Liver (tissue), 9 donors: ENCODE results near the gene CIB4. TPM values are rescaled to one million over a fixed set of nuclear protein-coding genes. Genes with fewer than 3 reads are reported as not detected.

Experiments
- DNase-seq: peaks from one replicate; pipeline ENCODE4 v3.0.0-alpha.2; 2017; ENCODE audit warnings: low spot score
- H3K27ac ChIP-seq, 2 donors: one replicate each; pipeline ENCODE4 v1.7.0; 2013; ENCODE audit warnings: inconsistent platforms in 2 of 2, low read length in 2 of 2, control low read depth in 1 of 2, low read depth in 1 of 2, mild to moderate bottlenecking in 1 of 2
- H3K27me3 ChIP-seq, 4 donors: one replicate each; pipeline versions ENCODE4 v1.6.1 to v1.7.0; 2013; ENCODE audit warnings: low read length in 3 of 4, inconsistent platforms in 1 of 4, mild to moderate bottlenecking in 1 of 4, moderate library complexity in 1 of 4; ENCODE audit not compliant: control insufficient read depth in 4 of 4, insufficient read depth in 4 of 4
- H3K36me3 ChIP-seq, 4 donors: one replicate each; pipeline versions ENCODE4 v1.6.1 to v1.7.0; 2013; ENCODE audit warnings: low read length in 3 of 4, mild to moderate bottlenecking in 3 of 4, low read depth in 1 of 4, moderate library complexity in 1 of 4; ENCODE audit not compliant: control insufficient read depth in 4 of 4, insufficient read depth in 3 of 4
- H3K4me1 ChIP-seq, 4 donors: one replicate each; pipeline versions ENCODE4 v1.6.1 to v1.7.0; 2013; ENCODE audit warnings: low read length in 3 of 4, mild to moderate bottlenecking in 3 of 4, moderate library complexity in 1 of 4; ENCODE audit not compliant: control insufficient read depth in 4 of 4, insufficient read depth in 4 of 4
- H3K4me3 ChIP-seq, 3 donors: one replicate each; pipeline versions ENCODE4 v1.6.1 to v1.7.0; 2013; ENCODE audit warnings: low read length in 3 of 3, control low read depth in 1 of 3, low read depth in 1 of 3, mild to moderate bottlenecking in 1 of 3
- H3K9ac ChIP-seq, 2 donors: one replicate each; pipeline ENCODE4 v1.7.0; 2013; ENCODE audit warnings: low read length in 2 of 2, mild to moderate bottlenecking in 2 of 2, moderate library complexity in 2 of 2, control low read depth in 1 of 2, low read depth in 1 of 2
- H3K9me3 ChIP-seq, 4 donors: one replicate each; pipeline versions ENCODE4 v1.6.1 to v1.7.0; 2013; ENCODE audit warnings: low read length in 3 of 4; ENCODE audit not compliant: control insufficient read depth in 4 of 4
- EGR1 ChIP-seq, 2 donors: IDR thresholded peaks; 2 replicates each; pipeline ENCODE4 v1.6.1; 2016 to 2018; ENCODE audit warnings: antibody characterized with exemption in 2 of 2, low read depth in 2 of 2
- FOXA1 ChIP-seq: IDR thresholded peaks from 2 replicates; pipeline ENCODE4 v1.6.1; 2016; ENCODE audit warnings: antibody characterized with exemption
- GABPA ChIP-seq, 2 donors: IDR thresholded peaks in 1 of 2; conservative IDR thresholded peaks in 1 of 2; 2 replicates each; pipeline ENCODE4 v1.6.1; 2016; ENCODE audit warnings: antibody characterized with exemption in 2 of 2, mild to moderate bottlenecking in 1 of 2, moderate library complexity in 1 of 2
- HNF4A ChIP-seq, 2 donors: conservative IDR thresholded peaks; 2 replicates each; pipeline ENCODE4 v1.6.1; 2016; ENCODE audit warnings: antibody characterized with exemption in 2 of 2, mild to moderate bottlenecking in 2 of 2
- HNF4G ChIP-seq: IDR thresholded peaks from 2 replicates; pipeline ENCODE4 v1.6.1; 2016; ENCODE audit warnings: antibody characterized with exemption
- JUND ChIP-seq, 2 donors: IDR thresholded peaks; 2 replicates each; pipeline ENCODE4 v1.6.1; 2016; ENCODE audit warnings: antibody characterized with exemption in 2 of 2
- MAX ChIP-seq: IDR thresholded peaks from 2 replicates; pipeline ENCODE4 v1.6.1; 2016; ENCODE audit warnings: antibody characterized with exemption
- NR2F2 ChIP-seq: IDR thresholded peaks from 2 replicates; pipeline ENCODE4 v1.6.1; 2016; ENCODE audit warnings: antibody characterized with exemption
- RAD21 ChIP-seq, 2 donors: IDR thresholded peaks; 2 replicates each; pipeline ENCODE4 v1.6.1; 2016; ENCODE audit warnings: antibody characterized with exemption in 2 of 2, mild to moderate bottlenecking in 2 of 2
- REST ChIP-seq: IDR thresholded peaks from 2 replicates; pipeline ENCODE4 v1.6.1; 2016; ENCODE audit warnings: antibody characterized with exemption, mild to moderate bottlenecking
- RXRA ChIP-seq, 2 donors: IDR thresholded peaks; 2 replicates each; pipeline ENCODE4 v1.6.1; 2017 to 2018; ENCODE audit warnings: antibody characterized with exemption in 2 of 2, mild to moderate bottlenecking in 1 of 2
- TAF1 ChIP-seq: conservative IDR thresholded peaks from 2 replicates; pipeline ENCODE4 v1.6.1; 2016; ENCODE audit warnings: antibody characterized with exemption, mild to moderate bottlenecking
- WGBS: extraction: QIAGEN DNeasy Blood & Tissue Kit; methylation state at CpG from one replicate; pipeline ENCODE4 v1.1.7; 2013; 5-methylcytosine and 5-hydroxymethylcytosine counted together
- polyA plus RNA-seq, 2 donors: library from polyadenylated mRNA; stranded (reverse) in 1 of 2; unstranded in 1 of 2; fragments of 200-250 nt in 1 of 2; fragments of >200 nt in 1 of 2; fragmentation: Nextera tagmentation in 1 of 2; extraction: Ambion mirVana in 1 of 2; gene quantifications; one replicate each; pipeline versions ENCODE4 v1.2.1 to v1.2.3, GENCODE V29; 2013 to 2015
- total RNA-seq, 2 donors: library from RNA; depleted of rRNA; stranded (reverse); fragments of >200 nt; gene quantifications; one replicate each; pipeline ENCODE4 v1.2.3, GENCODE V29; 2014
- donor health status: healthy.
- donor health status: healthy.
- donor health status: healthy.
- donor health status: healthy.
- donor health status: healthy.

CIB4 gene
- total and polyA plus RNA-seq, 4 donors: not detected

DNA sequence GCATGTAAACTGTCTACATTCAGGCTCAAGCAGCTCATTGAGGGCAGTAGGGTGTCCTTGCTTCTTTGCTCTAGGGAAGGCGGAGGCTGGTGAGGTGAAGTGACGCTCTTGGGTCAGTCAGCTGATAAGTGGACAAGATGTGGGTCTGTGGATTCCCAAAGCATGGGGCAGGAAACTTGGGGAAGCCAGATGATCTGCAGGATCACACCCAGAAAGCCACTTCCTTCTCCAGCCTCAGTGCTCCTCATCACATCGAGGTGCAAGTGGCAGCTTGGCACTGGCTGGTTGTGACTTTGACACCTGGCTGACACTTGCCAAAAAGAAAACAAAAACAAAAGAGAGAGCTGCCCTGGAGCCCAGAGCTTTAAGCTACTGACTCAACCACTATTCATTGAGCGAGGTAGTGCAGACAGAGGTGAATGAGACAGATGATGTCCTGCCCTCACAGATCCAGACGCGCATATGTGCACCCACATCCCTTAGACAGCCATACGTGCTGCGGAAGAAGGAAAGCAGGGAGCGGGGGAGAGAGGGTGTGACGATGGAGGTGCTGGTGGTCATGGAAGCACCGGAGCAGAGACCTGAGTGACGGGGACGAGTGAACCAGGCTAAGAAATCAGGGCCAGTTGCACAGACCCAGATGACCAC lies 3.1 kb upstream of the CIB4 start:
- H3K4me1 ChIP-seq: no peaks in the 10 kb centered on the region
- H3K27me3 ChIP-seq: peaks cover 0 to 15% (median 0%) of the 10 kb centered on the region in 4 donors
- no peaks in the 10 kb centered on the region for H3K9me3 ChIP-seq
- DNase-seq: no peak
- no peaks in the 10 kb centered on the region for H3K36me3 ChIP-seq
- TF ChIP-seq TAF1: no peak
- TF ChIP-seq NR2F2: no peak
- TF ChIP-seq EGR1 (IDR thresholded peaks at IDR 0.05; ENCODE audit: low read depth in 2 of 2): no peak
- no peak for TF ChIP-seq RAD21 (IDR thresholded peaks at IDR 0.05)
- TF ChIP-seq HNF4A (conservative IDR thresholded peaks at IDR 0.05): no peak
- TF ChIP-seq GABPA (IDR thresholded peaks at IDR 0.05 in 1 of 2, conservative IDR thresholded peaks at IDR 0.05 in 1 of 2): no peak
- no peak for TF ChIP-seq REST
- no peak overlapping the region for H3K27ac ChIP-seq
- WGBS: 76% methylated on average over 13 of the region's 13 CpGs
- H3K4me3 ChIP-seq: no peak overlapping the region
- no peak overlapping the region for H3K9ac ChIP-seq

- TF ChIP-seq RAD21 (IDR thresholded peaks at IDR 0.05) (no peak), FOXA1 (no peak), NR2F2 (no peak)
- Histone ChIP-seq H3K4me1 (no peaks in the 10 kb centered on the region), H3K27me3 (peaks cover 0 to 15% (median 0%) of the 10 kb centered on the region in 4 donors), H3K9me3 (no peaks in the 10 kb centered on the region), H3K4me3 (no peak overlapping the region), H3K36me3 (no peaks in the 10 kb centered on the region), H3K9ac (no peak overlapping the region), H3K27ac (no peak overlapping the region)
- WGBS: 58% methylated on average over 3 of the region's 3 CpGs
- DNase-seq: no peak
Observed at GRCh38 chr2:26642429-26642828, 1.3 kb upstream of the CIB4 start.

DNA sequence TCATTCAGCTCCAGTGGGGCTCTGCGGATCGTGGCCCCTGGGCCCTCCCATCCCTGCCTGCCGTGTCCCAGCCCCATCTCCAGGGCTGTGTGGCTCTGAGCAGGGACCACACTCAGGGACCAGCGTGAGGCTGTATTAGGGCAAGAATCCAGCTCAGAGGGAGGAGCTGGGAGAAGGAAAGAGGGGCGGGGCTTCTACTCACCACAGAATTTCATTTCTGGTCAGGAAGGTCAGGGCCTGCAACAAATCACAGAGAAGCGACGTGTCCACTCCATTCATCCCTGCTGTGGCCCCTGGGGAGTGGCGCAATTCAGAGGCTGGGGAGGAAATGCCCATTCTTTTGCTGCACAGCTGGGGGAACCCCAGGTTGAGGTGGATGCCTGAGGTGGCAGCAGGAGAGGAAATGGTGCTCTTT lies 828 bp downstream of the CIB4 start:
- H3K27ac ChIP-seq: no peak overlapping the region
- H3K4me3 ChIP-seq: no peak overlapping the region

DNA sequence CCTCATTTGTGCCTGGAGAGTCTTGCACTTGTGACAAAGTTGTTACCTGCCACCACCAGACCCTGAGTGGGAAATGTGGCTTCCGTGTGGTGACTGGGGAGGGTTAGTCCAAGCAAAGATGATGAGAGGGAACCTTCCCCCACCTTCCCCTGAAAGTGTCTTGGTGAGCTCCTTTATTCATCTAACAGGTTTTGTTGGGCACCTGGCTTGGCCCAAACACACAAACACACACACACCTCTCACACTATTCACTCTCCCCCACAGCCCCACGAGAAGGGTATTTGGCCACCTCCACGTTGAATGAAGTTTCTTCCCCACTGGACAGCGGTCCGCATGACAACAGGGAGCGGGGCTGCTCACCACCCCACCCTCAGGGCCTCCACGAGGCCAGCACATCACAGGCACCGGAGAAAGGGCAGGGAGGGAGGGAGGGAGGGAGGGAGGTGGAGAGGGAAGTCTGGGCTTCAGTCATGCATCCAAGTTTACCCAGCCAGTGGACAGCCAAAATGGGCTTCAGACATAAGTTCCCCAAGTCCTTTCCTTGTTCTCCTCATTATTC lies 1.4 kb downstream of the CIB4 start:
- no peak overlapping the region for H3K4me3 ChIP-seq
- 67% methylated on average over 8 of the region's 8 CpGs for WGBS
- no peaks in the 10 kb centered on the region for H3K36me3 ChIP-seq
- H3K4me1 ChIP-seq: no peaks in the 10 kb centered on the region
- H3K9me3 ChIP-seq: no peaks in the 10 kb centered on the region
- TF ChIP-seq FOXA1 (no peak), MAX (no peak), NR2F2 (no peak), RXRA (IDR thresholded peaks at IDR 0.05) (no peak), HNF4G (no peak), JUND (IDR thresholded peaks at IDR 0.05) (no peak)
- H3K9ac ChIP-seq: no peak overlapping the region
- peaks cover 0 to 10% (median 0%) of the 10 kb centered on the region in 4 donors for H3K27me3 ChIP-seq
- DNase-seq: peak; percentile 10
- H3K27ac ChIP-seq: no peak overlapping the region

More for the DNA sequence above, 828 bp downstream of the CIB4 start:
- H3K36me3 ChIP-seq: no peaks in the 10 kb centered on the region
- no peaks in the 10 kb centered on the region for H3K9me3 ChIP-seq
- H3K4me1 ChIP-seq: no peaks in the 10 kb centered on the region
- no peak for DNase-seq
- no peak overlapping the region for H3K9ac ChIP-seq
- TF ChIP-seq RXRA (IDR thresholded peaks at IDR 0.05) (no peak), HNF4A (conservative IDR thresholded peaks at IDR 0.05) (no peak), NR2F2 (peak; percentile 76)
- peaks cover 0 to 12% (median 0%) of the 10 kb centered on the region in 4 donors for H3K27me3 ChIP-seq
- 41% methylated on average over 8 of the region's 8 CpGs for WGBS
